Activated T-cell treated with anti-CD3 and anti-CD28 coated beads, Interleukin-2, amount 50 U/mL, for 48 hours (primary cell): ENCODE measurements around the gene ATP8A2.

ENCODE experiments used
- DNase-seq, 2 experiments: peaks; one replicate each; pipeline ENCODE4 v3.0.0-alpha.2; 2020

The ATP8A2 gene

DNA sequence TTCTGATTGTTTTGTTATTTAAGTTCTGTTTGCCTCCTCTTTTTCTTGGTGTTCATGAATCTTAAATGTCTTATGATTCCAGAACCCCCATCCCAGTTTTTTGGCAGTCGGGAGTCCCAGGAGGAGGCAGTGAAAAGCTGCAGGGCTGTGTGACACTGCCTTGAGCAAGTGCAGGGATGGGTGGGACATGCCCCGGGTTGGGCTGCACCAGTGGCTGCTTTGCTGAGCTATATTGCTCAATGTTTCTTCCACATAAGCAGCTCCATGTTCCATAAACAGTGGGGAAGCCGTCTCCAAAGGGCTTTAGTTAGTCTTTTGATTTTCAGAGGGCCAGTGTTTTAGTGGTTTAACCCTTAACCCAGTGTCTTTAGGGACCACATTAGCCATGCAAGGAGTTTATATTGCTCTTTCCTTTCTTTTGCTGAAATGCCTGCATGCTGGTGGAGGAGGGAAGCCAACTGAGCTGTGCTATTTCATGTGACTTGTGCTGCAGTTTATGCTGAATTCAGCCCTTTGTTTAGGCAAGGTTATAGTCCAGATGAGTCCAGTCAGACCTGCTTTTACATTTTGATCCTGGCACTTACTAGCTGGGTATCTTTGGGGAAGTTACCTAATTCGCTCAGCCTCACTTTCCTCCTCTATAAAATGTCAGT lies 13.1 kb downstream of the ATP8A2 start:
- no peak for DNase-seq

DNA sequence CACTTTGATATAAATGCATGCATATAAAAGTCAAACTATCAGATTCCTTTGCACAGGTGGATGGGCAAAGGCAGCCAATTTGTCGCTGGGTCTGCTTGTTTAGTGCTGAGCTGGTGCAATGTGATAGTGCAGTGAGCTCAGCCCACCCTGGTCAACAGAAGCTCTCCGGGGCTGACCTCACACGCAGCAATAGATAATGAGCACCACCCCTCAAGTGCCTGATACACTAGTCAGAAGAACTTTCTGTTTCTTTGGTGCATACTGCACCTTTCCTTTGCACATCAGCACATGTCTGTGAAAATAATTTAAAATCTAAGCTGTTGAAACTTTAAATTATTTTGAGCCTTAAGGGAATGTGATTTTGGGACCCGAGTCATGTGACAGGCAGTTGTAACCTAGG lies 20.2 kb downstream of the ATP8A2 start:
- DNase-seq = no peak

DNA sequence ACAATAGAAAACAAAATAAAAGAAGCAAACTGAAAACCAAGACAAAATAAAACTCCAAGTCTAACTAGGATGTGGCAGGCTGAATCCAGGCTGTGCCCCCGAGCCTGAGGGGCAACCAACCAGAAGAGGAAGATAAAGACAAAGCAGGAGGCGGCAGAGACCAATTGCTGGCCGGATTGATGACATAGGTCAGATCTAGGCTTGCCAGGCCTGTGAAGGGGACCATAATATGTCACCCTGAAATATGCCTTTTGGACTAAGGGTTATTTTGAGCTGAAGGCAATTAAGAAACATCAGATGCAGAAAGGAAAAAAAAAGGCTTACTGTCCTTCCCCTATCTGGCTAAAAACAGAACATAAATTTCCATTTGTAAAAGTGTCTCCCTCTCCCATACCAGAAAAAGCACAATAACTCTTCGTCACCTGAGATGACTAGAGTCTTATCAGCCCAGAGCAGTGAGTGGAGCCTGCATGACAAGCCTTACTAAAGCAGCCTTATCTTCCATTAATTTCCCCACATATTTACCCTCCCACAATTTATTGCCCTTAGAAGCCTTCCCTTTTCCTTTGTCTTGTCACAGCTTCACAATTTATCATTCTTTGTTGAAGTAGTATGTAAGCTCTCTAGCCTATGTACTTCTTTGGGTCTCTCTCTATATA lies 22.8 kb downstream of the ATP8A2 start:
- no peak for DNase-seq

DNA sequence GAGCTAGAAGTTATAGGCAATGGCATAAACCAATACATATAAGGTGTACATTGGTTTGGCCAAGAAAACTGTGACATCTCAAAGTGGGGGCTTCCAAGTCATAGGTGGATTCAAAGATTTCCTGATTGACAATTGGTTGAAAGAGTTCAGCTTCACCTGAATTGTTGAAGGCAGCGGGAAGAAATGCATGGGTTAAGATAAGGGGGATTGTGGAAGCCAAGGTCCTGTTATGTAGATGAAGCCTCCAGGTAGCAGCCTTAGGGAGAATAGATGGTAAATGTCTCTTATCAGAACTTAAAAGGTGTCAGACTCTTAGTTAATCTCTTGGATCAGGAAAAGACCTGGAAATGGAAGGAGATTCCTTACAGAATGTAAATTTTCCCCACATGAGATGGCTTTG lies 26.0 kb downstream of the ATP8A2 start:
- no peak for DNase-seq

DNA sequence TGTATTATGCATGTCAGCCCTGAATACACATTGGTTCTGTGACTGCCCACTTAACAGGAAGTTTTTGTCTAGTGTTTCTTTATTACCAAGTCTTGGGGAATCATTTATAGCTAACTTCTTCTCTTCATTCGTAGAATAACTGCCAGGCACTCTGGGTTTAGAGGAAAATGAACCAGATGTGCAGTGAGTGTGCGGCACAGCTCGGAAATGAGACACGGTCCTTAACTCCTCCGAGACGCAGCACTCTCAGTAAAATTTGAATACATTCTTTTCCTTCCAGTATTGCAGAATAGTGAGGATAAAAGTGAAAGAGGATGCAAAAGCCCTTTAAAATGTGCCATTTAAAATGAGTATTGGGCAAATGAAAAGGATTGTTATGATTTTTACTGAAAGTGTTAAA lies 29.2 kb downstream of the ATP8A2 start:
- DNase-seq = no peak

DNA sequence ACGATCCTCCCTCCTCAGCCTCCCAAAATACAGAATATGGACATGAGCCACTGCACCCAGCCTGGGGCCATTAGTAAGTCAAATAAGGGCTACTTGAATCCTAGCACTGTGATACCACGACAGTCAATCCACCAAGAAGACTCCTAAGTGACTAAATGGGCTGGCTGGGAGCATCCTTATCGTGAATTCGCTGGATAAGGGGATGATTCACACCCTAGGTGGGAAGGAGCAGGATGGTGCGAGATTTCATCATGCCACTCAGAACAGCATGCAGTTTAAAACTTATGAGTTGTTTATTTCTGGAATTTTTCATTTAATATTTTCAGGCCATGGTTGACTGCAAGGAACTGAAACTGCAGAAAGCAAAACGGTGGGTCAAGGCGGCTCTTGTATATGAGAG lies 30.2 kb downstream of the ATP8A2 start:
- DNase-seq = no peak

DNA sequence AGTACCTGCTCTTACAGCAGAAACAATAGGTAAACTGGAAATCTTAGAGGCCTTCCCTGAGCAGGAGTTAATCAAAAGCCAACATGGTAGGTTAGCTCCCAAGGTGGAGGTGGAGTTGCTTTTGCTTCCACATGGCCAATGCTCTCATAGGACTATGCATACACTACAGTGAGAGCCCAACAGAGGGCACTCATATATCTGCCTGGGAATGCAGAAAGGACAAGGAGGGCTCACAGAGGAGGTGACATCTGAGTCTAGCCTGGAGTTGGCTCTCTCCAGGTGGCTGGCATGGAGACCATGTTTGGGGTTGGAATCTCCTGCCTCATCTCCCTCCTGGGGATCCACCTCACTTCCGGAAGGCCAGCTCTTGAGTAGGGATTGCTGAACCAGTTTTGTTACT lies 34.6 kb downstream of the ATP8A2 start:
- no peak for DNase-seq

DNA sequence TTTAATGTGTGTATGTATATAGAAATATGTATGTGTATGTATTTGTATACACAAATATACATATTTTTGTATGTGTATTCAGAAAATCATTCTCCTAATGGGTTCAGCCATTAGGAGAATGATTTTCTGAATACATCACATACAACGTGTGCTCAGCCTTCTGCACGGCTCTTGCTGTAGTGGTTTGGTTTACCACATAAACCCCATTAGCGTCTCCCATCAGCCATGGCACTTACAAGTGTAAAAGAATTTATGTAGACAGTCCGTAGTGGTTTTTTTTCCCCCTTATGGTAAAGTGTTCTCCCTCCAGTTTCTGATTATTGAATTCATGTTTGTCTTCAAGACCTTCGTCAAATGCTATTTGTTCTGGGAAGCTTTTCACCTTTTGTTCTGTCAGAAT lies 38.2 kb downstream of the ATP8A2 start:
- no peak for DNase-seq

DNA sequence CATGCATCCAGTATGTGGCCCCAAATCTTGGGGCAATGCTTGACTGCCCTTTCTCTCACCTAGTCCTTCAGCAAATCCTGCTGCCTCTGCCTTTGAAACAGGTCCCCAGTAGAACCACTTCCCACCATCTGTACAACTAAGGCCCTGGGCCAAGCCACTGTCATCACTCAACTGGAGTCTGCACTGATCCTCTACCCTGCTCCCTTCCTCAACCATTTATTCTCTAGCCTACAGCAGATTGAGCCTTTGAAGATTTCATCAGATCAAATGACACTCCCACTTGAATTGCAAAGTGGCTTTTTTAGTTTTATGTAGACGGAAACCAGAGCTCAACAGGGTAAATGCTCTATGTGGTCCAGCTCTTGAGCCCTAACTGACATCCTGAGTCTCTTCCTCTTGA lies 43.5 kb downstream of the ATP8A2 start:
- DNase-seq = no peak

DNA sequence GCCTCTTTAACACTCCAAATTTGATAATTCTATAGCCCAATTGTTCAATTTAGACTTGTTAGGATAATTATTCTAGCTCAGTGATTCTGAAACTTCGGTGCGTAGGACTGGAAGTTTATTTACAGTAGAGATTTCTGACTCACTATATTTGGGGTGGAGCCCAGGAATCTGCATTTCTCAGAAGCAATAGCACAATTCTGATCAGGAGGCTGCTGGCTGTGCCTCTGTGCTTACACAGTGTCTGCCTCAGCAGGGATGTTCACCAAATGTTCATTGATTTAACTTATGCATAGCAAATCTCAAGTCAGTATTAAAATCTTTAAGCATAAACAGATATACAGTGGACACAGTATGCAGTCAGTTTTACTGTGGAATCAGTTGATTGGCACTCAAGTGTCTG lies 45.8 kb downstream of the ATP8A2 start:
- no peak for DNase-seq

DNA sequence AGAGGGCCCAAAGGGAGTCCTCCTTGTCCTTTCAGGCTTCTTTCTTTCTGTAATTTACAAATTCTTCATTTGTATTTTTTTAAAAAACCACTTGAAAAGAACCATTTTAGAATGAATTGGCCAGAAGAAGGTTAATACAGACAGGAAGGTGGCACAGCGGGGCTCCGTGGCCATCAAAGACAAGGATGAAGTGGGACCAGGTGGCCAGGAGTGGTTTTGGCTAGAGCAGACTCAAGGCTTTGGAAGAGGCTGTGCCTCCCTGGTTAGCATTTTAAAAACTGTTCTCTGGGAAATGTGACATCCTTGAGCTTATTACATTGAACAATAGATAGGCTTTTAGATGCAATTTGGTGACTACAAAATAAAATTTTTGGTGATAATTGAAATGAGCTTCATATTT lies 48.4 kb downstream of the ATP8A2 start:
- no peak for DNase-seq

DNA sequence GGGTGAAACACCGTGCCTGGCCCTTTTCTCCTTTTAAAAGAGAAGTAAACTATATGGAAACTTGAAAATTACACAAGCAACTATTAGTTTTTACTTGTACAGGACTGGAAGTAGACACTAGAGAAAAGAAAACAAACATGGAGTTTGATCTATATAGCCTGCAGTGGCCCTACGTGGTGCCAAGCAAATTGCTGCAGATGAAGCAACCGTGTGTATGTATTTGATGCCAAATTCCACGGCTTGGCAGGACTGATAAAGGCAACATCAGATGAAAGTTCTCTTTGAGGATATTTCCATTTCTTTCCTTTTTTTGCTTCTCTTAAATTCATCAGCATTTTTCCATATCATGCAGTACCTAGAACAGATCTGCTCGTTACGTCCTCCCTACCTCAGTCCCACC lies 49.8 kb downstream of the ATP8A2 start:
- no peak for DNase-seq

DNA sequence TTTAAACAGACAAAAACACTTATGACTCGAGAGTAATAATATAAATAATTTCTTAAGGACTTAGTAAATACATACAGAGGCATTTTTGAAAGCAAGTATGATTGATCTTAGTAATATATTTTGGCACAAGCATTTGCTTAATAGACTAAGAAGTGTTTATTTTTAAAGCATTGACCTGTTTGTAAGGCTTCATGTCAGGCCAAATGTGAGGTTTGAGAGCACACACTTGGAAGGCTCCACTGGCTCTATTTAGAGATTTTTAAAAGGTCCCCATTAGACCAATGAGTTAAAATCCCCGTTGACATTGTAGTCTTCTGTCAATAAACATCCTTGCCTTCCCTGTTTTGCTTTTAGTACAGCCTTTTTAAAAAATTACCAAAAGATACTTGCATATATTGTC lies 50.4 kb downstream of the ATP8A2 start:
- DNase-seq = no peak

DNA sequence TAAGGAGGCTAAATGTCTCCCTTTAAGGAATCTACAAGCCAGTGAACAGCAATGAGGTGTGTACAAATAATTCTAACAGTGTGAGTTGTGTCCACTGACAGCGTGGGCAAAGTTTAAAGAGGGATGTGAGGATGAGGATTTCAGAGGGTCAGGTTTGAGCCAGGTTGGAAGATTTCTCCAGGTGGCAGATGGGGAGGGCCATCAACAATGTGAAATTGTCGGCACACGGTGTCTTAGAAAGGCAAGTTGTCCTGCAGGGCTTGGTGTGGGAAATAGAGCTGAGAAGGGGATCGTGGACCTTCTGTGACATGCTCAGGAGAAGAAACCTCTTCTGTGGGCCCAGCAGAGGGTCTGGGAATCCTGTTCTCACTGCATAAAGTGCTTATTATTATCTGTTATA lies 52.1 kb downstream of the ATP8A2 start:
- DNase-seq = no peak

DNA sequence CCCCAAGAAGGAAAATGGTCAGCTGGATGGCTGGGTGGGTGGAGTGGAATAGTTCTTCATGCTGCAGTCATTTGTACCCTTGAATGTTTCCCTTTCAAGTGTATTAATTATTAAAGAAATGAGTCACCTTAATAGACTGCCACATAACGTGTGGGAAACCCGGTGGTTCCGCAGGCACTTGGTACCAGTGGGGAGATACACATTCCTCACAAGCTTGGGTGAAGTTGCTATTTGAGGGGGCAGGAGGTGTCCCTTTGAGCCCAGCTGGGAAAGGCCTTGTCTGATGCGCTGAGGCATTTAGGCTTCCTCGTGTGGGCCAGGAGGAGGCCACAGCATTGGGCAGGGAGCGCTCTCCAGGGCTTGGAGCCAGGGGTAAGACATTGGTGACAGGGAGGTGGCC lies 57.7 kb downstream of the ATP8A2 start:
- no peak for DNase-seq

DNA sequence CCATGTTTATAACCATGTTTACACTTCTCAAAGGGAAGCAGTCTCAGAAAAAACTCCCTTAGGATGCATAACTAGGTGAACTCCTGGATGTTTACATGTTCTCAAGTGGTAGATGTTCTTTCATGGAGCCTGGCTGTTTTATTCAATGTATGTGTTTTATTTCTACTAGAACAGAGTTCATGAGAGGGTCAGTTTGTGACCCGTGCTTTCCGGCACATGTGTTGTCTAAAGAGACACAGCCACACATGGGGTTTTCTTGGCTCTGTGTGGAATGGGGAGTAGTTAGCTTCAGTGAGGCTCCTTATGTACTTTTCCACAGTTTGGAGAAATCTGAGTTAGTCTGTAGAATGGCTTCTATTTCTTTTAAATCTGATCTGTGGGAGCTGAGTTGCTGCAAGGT lies 60.9 kb downstream of the ATP8A2 start:
- no peak for DNase-seq

DNA sequence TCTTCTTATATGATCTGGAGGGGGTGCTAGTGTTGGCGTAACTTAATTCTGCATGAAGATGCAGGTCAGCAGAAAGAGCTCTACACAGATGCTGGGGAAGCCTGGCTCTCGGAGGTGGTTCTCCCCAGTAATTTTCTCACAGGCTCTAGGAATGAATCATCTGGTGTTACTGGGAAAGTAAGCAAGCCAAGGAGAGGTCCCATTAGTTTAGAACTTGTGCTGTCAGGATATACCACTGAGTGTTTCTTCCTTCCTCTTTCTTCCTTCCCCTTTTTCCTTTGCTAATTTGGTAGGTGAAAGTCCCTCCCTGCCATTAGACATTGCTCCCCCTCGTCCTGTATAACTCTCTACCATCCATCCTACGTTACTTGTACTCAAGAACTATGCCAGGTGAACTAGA lies 68.3 kb downstream of the ATP8A2 start:
- no peak for DNase-seq

DNA sequence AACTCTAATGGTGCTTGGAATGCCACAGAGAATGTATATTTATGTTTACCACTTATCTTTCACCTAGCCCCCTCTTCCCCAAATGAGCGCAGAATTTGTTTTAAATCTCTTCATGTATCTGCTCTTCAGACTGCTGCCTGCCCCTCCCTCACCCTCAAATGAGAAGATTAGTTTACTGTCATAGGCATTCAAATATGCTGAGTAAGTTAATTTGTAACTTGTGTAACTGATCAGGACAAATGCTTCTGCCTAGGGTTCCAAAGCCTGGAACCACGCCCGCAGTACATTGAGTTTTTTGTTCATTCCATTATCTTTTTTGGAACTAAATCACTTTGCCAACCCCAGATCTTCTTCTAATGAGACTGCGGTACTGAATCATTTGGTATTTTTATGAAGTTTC lies 74.5 kb downstream of the ATP8A2 start:
- no peak for DNase-seq

DNA sequence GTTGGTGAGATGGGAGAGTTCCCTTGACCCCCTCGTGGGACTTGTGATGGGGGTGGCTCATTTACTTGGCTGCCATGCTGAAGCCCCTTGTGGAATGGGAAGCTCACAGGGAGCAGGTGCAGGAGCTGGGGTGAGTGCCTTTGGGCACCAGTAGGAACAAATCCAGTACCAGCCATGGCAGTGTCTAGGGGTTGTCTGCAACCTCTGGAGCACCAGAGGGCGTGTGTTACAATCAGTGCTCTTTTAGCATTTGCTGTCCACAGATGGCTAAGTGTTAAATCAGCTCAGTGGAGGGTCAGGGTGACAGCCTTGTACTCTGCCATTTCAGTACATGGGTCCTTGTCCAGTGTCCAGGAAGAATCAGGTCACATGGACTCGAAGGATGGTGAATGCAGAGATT lies 75.6 kb downstream of the ATP8A2 start:
- no peak for DNase-seq

DNA sequence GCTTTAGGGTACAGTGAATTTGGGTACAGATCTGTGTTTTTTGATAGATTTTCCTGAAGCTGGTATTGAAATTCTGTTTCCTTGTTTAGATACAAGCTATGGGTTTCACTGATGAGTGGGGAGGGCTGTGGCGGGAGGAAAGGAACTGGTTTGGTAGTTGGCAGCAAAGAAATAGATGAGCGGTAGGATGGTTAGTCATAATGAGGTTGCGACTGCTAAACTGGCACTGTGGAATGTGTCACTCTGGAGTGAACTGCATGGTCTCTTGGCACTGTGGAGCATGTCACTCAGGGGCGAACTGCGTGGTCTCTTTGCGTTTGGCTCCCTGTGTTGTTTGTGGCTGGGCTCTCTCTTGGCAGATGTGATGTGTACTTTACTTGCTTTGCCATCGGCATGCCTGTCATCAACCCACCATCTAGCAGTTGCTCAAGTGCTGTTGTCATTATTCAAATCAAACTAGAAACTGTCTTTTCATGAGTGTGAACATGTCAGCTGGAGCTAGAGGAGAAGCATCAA lies 82.1 kb downstream of the ATP8A2 start:
- DNase-seq = no peak

DNA sequence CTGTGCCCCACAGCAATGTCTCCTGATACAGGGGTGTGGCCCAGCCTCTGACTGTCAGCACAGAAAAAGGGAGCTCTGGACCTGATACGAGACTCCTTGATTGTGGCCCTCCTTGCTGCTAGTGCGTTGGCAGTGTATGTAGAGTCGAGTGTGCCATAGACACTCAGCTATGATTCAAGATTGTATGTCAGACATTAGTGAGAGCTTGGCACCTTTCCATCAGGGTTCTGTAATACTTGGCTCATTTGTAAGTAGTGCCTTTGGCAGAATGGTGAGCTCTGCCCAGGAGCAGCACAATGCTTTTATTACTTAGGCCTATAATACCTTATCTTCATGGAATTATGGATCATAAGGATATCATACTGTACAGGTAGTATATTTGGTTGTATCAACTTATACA lies 83.4 kb downstream of the ATP8A2 start:
- no peak for DNase-seq

DNA sequence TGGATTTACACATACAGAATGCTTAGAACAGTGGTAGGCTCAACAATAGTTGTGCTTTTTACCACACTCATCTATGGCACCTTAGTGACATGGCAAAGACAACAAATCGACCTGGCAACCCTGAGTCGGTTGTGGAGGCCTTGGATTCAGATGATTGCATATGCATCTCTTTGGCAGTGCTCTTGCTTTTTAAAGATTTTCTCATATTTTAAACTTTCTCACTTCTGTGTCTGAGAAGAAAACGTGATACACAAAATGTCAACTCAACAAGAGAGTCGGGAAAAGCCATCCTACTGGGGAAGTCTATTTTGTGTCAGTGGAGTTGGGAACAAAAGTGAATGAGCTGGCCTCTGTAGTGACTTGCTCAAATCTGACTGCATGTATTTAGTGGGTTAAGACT lies 85.8 kb downstream of the ATP8A2 start:
- no peak for DNase-seq

DNA sequence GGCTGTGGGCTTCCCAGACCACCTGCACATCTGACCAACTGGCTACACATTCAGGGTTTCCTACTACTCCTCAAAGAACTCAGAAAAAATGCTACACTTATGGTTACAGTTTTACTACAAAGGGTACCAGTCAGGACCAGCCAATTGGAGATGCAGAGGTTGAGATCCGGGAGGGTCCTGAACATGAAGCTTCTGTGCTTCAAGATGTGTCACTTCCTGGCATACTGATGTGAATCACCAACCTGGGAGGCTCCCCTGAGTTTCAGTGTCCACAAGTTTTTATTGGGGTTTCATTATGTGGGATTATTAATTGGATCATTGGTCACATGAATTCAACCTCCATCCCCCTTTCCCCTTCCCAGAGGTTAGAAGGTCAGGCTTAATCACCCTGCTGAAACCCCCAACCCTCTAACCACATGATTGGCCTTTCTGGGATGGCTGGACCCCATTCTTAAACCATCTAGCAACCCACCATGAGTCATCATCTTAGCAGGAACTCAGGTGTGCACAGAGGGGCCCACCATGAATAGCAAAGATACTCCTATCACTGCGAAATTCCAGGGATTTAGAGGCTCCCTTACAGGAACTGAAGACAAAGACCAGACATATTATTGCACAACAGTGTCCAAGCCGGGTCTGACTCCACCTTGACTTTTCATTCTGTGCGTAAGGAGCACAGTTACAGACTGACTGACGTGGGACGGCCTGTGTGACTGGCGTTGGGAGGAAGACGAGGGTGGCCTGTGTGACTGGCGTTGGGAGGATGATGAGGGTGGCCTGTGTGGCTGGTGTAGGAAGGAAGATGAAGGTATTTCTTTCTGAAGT lies 90.7 kb downstream of the ATP8A2 start:
- DNase-seq = no peak

DNA sequence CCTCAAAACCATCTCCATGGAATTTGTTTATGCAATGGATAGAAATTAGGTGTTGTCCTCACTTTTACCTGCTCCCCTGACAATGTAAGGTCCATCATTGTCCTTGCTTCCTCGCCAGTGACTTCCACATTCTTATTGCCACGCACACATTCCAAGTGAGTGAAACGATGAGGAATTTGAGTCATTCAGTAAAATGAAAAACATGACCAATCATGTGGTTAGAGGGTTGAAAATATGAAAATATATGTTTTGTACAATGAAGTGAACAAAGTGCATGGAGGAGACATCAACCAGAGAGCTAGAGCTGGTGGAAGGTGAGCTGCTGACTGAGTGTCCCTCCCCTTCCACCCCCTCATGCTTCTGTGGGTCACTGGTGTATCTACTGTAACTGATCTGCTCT lies 91.7 kb downstream of the ATP8A2 start:
- DNase-seq = no peak
